GM12874 (cell line): ENCODE measurements around the gene AMACR.

Experiments used
- TF ChIP-seq, protein P1 (sequence below): IDR thresholded peaks from 2 replicates; pipeline ENCODE4 v1.5.1; 2011; ENCODE audit warnings: low read depth, mild to moderate bottlenecking, control low read depth, low read length, moderate library complexity; ENCODE audit not compliant: insufficient read depth

AMACR gene

DNA sequence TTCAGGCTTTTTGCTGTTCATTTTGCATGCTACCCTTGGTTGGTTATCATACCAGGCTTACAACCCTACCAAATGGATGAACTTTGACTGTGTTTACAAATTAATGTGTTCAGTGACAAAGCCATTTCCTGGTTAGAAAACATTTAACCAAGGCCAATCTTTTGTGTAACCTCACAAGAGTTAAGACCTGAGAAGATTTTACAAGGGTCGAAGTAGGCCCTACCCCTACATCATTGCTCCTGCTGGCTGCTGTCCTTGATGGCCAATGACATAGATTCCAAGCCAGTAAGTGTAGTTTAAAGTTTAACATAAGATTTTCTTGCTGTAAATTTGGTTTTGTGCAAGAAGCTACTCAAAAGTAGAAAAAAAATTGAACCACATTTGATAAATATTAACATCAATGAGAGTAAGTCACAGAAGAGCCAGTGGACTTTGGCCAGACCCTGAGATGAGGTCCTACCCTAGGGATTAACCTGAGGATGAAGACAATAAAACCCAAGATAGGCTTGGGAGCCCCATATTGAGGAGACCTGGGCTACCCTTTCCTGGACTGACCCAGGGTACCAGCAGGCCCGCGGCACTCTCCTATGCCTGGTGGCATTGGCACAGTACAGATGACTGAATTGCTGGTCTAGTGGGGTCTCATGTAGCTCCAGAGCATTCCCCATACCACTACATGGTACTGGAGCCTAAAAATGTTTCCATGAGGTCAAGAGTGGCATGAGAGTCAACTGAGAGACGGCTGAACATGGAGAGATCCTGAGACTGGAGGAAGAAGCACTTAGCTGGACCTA lies 26.9 kb upstream of the AMACR start:
- TF ChIP-seq, protein P1, sequence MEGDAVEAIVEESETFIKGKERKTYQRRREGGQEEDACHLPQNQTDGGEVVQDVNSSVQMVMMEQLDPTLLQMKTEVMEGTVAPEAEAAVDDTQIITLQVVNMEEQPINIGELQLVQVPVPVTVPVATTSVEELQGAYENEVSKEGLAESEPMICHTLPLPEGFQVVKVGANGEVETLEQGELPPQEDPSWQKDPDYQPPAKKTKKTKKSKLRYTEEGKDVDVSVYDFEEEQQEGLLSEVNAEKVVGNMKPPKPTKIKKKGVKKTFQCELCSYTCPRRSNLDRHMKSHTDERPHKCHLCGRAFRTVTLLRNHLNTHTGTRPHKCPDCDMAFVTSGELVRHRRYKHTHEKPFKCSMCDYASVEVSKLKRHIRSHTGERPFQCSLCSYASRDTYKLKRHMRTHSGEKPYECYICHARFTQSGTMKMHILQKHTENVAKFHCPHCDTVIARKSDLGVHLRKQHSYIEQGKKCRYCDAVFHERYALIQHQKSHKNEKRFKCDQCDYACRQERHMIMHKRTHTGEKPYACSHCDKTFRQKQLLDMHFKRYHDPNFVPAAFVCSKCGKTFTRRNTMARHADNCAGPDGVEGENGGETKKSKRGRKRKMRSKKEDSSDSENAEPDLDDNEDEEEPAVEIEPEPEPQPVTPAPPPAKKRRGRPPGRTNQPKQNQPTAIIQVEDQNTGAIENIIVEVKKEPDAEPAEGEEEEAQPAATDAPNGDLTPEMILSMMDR, result no peak

DNA sequence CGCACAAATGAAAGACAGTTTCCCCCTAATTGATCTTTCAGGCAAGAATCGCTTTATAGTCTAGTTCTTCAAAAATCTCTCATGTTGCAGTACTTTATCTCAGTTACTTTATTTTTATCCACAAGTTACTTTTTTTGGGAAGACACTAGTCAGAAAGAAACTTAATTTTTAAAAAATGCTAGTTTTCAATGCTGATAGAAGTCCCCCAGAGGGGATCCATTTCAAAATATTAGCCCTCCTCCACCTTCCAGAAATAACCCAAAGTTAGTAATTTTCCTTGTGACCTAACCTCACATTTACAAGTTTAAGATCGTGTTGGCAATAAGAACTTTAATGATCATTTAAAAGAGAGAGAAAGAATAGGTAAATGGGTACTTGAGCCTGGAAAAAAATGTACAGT lies 24.1 kb upstream of the AMACR start:
- TF ChIP-seq, protein P1, result no peak

DNA sequence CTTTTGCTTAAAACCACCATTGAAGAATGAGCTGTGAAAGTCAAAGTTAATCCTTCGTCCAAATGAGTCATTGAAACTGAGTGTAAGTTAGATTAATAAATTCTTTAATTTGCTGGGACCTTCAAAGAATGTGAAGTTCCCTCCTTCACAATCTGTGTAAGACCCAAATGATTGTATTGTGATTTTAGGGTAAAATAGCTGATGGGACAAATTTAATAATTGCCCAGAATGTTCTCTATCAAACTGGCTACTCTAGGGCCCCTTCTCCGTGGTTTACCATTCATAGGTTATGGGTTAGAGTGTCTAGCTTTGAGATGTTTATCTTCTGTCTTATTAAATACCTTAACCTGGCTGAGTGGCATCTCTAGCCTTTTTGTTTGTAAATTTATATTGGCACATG lies 23.3 kb upstream of the AMACR start:
- TF ChIP-seq, protein P1, result no peak

DNA sequence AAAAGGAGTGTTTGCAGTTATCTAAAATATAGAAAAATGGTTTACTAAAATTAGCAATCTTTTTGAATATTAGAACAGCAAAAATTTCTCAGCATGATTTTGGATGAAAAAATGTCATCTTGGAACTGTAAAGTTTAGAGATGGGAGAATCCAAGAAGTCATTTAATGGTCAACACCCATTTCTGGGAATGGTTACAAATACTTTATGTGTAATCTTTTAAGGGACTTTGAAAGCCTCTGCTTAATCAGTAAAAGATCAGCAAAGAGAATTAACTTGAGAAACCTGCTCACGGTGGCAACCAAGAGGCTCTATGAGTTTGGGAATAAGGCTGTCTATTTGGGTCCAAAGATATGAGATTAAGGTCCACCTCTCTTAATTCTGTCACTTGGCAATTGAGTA lies 22.2 kb upstream of the AMACR start:
- TF ChIP-seq, protein P1, result no peak

DNA sequence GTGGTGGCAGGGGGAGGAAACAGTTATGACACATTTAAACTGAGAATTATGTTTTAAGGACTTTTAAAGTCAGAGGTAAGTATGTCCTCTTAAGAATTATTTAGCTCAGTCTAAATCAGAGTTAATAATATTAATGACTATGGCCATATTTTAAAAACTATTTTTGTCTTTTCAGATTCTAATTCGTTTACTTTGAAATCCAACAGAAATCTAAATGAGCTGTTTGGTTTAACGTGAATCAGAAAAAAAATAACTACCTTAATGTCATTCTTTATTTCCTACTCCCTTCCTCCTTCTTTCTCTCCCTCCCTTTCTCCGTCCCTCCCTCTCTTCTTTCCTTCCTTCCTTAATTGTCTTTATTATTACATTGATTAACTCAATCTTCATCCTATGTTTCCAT lies 20.5 kb upstream of the AMACR start:
- TF ChIP-seq, protein P1, result no peak

DNA sequence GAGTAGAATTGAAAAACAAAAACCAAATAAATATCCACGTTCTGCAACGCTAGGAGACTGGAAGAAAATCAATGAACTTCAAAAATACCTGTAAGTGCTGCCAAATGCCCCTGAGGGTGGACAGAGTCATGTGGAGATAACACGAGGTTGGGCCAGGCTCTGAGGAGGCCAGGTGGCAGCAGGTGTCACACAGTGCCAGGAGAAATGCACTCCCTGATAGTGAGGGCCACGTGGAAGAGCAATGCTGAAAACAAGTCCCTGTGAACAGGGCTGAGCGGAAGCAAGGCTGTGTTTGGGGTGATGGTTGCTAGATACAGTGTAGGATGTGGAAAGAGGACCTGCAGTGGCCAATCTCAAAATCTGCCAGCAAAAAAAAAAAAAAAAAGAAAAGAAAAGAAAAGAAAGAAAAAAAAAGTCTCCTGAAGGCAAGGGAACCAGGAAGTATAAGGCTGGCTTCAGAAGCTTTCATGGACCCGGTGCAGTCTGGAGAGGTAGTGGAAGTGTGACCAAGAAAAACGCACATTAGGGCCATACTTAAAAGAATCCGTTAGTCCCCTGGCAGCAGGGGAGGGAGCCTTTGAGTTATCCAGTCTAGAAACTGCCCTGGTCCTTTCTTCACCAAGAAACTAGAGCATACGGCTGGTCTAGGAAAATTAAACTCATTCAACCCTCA lies 18.4 kb upstream of the AMACR start:
- TF ChIP-seq, protein P1, result no peak

DNA sequence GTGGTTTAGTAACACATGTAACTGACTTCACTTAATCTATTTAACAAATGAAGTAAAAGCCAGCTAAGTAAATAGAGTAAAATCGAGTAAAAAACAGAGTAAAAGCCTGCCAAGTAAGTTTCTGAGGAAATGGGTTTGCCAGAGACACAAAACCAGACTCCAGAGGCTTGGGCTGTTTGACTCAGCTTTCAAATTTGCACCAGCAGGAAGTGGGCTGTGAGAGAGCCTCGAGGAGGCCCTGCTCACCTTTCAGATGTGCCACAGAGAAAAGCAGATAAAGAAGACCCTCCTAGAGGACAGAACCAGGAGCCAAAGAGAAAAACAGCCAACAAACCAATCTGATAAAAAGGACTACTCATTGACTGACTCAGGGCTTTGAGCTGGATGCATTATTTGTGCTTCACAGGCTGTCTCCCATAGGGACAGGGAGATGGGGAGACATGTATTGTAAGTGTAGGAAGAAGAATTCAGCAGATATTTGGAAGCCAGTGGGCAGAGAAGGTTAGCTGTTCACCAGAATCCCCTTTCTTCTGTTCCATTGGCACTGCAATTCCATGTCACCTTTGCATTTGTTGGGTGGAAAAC lies 14.4 kb upstream of the AMACR start:
- TF ChIP-seq, protein P1, result no peak
